Astrocyte (in vitro differentiated cells and primary cell): ENCODE measurements around the gene SVIL.
"Not testable (repeated sequence)": the region's sequence is repeated elsewhere in the genome, so short reads cannot be mapped to it uniquely, and the experiment has no call there.

ENCODE experiments used
- CTCF ChIP-seq: IDR thresholded peaks from 2 replicates; pipeline ENCODE4 v1.5.1; 2011; ENCODE audit warnings: low read depth, mild to moderate bottlenecking, inconsistent platforms, low read length, moderate library complexity; ENCODE audit not compliant: insufficient read depth
- EZH2 ChIP-seq: IDR thresholded peaks from 2 replicates; pipeline ENCODE4 v1.6.1; 2012; ENCODE audit warnings: mild to moderate bottlenecking, low read length, inconsistent platforms; ENCODE audit not compliant: insufficient read depth

DNA sequence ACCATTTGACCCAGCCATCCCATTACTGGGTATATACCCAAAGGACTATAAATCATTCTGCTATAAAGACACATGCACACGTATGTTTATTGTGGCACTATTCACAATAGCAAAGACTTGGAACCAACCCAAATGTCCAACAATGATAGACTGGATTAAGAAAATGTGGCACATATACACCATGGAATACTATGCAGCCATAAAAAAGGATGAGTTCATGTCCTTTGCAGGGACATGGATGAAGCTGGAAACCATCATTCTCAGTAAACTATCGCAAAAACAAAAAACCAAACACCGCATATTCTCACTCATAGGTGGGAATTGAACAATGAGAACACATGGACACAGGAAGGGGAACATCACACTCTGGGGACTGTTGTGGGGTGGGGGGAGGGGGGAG, 85.3 kb downstream of the SVIL start:
- not testable (repeated sequence) for TF ChIP-seq CTCF, EZH2
